ENCODE results near the gene SLC5A1. TPM values are rescaled to one million over a fixed set of nuclear protein-coding genes. Genes with fewer than 3 reads are reported as not detected.

SLC5A1 gene
- total RNA-seq, 4 donors from 2014 or later, result 14.0 to 1,055 (median 1,005) TPM

DNA sequence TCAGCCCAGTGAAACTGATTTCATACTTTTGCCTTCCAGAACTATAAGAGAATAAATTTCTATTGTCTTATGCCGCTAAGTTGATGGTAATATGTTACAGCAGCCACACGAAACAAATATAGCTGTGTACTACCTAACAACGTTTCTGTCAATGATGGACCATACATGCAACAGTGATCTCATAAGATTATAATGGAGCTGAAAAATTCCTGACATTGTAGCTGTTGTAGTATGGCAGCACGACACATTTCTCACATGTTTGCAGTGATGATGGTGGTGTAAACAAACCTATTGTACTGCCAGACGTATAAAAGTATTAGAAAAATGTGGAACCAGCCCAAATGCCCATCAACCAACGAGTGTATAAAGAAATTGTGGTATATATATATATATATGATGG is 5.8 kb upstream of the SLC5A1 start:
- TF ChIP-seq, protein P1, sequence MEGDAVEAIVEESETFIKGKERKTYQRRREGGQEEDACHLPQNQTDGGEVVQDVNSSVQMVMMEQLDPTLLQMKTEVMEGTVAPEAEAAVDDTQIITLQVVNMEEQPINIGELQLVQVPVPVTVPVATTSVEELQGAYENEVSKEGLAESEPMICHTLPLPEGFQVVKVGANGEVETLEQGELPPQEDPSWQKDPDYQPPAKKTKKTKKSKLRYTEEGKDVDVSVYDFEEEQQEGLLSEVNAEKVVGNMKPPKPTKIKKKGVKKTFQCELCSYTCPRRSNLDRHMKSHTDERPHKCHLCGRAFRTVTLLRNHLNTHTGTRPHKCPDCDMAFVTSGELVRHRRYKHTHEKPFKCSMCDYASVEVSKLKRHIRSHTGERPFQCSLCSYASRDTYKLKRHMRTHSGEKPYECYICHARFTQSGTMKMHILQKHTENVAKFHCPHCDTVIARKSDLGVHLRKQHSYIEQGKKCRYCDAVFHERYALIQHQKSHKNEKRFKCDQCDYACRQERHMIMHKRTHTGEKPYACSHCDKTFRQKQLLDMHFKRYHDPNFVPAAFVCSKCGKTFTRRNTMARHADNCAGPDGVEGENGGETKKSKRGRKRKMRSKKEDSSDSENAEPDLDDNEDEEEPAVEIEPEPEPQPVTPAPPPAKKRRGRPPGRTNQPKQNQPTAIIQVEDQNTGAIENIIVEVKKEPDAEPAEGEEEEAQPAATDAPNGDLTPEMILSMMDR (IDR thresholded peaks at IDR 0.05), result no peak
- no peak for TF ChIP-seq POLR2A (IDR thresholded peaks at IDR 0.05)
- no peak overlapping the region for H3K27ac ChIP-seq
- H3K27me3 ChIP-seq, result no peaks in the 10 kb centered on the region
- no peak for DNase-seq
- H3K36me3 ChIP-seq, result no peaks in the 10 kb centered on the region
- H3K9me3 ChIP-seq, result no peaks in the 10 kb centered on the region
- no peaks in the 10 kb centered on the region for H3K4me1 ChIP-seq
- no peak overlapping the region for H3K4me3 ChIP-seq

DNA sequence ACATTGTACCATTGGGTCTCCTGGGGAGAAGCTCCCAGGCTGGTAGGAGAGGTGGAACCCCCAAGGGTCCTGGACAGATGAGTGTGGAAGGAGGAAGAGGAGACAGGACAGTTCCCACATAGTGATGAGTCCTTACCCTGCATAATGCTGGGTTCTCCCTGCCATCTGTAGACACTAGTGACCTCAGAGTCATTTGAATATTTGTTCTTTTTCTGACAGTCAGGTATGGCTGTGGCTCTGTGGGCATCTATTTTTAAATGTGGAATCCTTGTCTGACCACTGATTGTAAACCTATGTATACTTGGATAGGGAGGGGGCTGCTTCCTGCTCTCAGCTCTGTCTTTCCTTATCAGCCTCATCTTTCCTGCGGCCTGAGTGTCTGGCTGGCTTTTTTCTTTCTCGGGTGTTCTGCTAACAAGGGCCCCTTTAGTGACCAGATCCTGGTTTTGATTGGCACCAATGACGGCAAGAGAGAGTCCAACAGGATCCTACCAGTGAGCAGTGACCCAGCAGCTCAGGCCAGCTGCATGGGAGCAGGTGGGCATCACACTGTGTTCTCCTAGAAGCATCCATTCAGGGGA is 2.6 kb upstream of the SLC5A1 start:
- DNase-seq, result no peak
- Histone ChIP-seq H3K36me3 (no peaks in the 10 kb centered on the region), H3K27ac (no peak overlapping the region), H3K27me3 (no peaks in the 10 kb centered on the region), H3K9me3 (no peaks in the 10 kb centered on the region), H3K4me3 (no peak overlapping the region), H3K4me1 (no peaks in the 10 kb centered on the region)
- TF ChIP-seq POLR2A (IDR thresholded peaks at IDR 0.05), result no peak
- TF ChIP-seq, protein P1 (IDR thresholded peaks at IDR 0.05), result no peak

DNA sequence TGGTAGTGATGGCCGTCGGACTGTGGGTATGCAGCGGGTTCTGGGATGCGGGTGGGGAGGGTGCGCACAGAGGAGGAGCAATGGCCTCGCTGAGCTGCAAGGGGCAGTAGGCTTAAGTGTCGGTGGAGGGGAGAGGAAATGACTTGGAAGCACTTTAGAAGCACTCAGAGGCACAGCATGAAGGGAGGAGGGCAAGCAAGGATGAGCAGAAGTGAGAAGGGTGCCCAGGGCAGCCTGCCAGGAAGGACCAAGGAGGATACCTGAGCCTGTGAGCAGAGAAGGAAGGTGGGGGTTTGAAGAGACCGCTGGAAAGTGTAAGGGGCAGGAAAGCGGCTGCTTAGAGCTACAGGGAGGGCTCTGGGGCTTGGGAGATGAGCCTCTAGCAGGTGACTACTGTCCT is 330 bp downstream of the SLC5A1 start:
- Histone ChIP-seq H3K27ac (peak overlapping the region in 3 of 4 donors; percentile 68 to 88 (median 87)), H3K9me3 (no peaks in the 10 kb centered on the region), H3K36me3 (no peaks in the 10 kb centered on the region), H3K4me1 (no peaks in the 10 kb centered on the region), H3K4me3 (peak overlapping the region in 3 of 4 donors; percentile 25 to 63 (median 63)), H3K27me3 (no peaks in the 10 kb centered on the region)
- DNase-seq, result no peak
- TF ChIP-seq, protein P1 (IDR thresholded peaks at IDR 0.05), result no peak
- no peak for TF ChIP-seq POLR2A (IDR thresholded peaks at IDR 0.05)

DNA sequence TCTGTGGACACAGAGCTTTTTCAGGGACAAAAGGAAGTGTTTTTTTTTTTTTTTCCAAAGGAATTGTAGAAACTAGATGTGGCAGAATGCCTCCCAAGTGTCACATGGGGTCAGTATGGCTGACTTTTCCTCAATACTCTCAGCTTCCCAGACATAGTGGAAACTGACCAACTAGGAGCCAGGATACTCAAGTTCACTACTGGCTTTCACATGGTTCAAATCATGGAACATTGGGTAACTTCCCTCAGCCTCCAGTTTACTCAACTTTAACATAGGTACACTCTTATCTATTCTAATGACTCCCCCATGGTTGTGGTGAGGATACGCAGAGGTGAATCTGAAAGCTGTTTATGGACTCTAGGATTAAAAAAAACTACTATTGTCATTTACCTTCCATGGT is 1.4 kb downstream of the SLC5A1 start:
- Histone ChIP-seq H3K27ac (peak overlapping the region in 3 of 4 donors; percentile 68 to 88 (median 87)), H3K27me3 (no peaks in the 10 kb centered on the region), H3K4me3 (peak overlapping the region in 3 of 4 donors; percentile 25 to 63 (median 63)), H3K9me3 (no peaks in the 10 kb centered on the region), H3K36me3 (peaks cover 0 to 2% (median 0%) of the 10 kb centered on the region in 3 donors), H3K4me1 (no peaks in the 10 kb centered on the region)
- TF ChIP-seq, protein P1 (IDR thresholded peaks at IDR 0.05), result no peak
- no peak for TF ChIP-seq POLR2A (IDR thresholded peaks at IDR 0.05)
- DNase-seq, result no peak

DNA sequence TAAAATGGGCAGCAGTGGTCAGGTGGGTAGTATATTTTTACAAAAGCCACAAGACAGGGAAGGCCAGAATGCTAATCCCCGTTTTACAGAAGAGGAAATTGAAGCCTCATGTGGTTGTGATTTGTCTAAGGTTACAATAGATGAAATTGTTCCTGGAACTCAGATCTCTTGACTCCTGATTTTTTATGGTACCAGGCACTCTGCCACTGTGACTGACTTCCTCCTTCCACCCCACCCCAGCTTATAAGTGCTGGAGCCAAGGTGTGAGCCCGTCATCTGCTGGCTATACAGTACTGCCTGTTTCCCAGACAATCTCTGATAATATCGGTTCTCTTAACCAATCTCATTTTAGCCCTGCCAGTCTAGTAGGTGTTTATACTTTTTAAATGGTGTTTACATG is 1.9 kb downstream of the SLC5A1 start:
- peak overlapping the region in 3 of 4 donors; percentile 68 to 88 (median 87) for H3K27ac ChIP-seq
- no peaks in the 10 kb centered on the region for H3K27me3 ChIP-seq
- H3K4me1 ChIP-seq, result no peaks in the 10 kb centered on the region

More for the DNA sequence above, 1.9 kb downstream of the SLC5A1 start:
- no peaks in the 10 kb centered on the region for H3K9me3 ChIP-seq
- peaks cover 0 to 6% (median 0%) of the 10 kb centered on the region in 3 donors for H3K36me3 ChIP-seq
- H3K4me3 ChIP-seq, result peak overlapping the region in 3 of 4 donors; percentile 25 to 63 (median 63)
- TF ChIP-seq, protein P1 (IDR thresholded peaks at IDR 0.05), result peak in 2 of 6 experiments; percentile 17 to 51
- TF ChIP-seq POLR2A (IDR thresholded peaks at IDR 0.05), result peak; percentile 60 to 78
- peak in 1 of 3 donors; percentile 78 for DNase-seq
